HepG2 (cell line): ENCODE data around the gene CD80. TPM values are rescaled to one million over a fixed set of nuclear protein-coding genes. Genes with fewer than 3 reads are reported as not detected.

Source experiments
- ATAC-seq: fragments of 200-7000 bp; cut with Tn5 transposase; 3 replicates; pipeline ENCODE4 v1.9.1; 2020; ENCODE audit warnings: mild to moderate bottlenecking, moderate library complexity
- BruUV-seq: library from RNA; stranded (reverse); fragments of 400-500 nt; replicated peaks from 2 replicates; lab custom pipeline; 2021; lab: Mats Ljungman, UMichigan
- CTCF ChIA-PET: fragments of 300-600 bp; formaldehyde crosslinking; extraction: SDS; loops from one replicate; lab custom pipeline; 2021; ENCODE audit warnings: low total read pairs, inconsistent platforms, low intra/inter-chr PET ratio; lab: Yijun Ruan, JAX
- POLR2A ChIA-PET: fragments of 350-600 bp; sonication (Branson Sonifier 250); formaldehyde crosslinking; loops from one replicate; lab custom pipeline; 2020; ENCODE audit warnings: antibody characterized with exemption, inconsistent platforms; lab: Yijun Ruan, JAX
- DNase-seq: peaks from one replicate; pipeline ENCODE4 v3.0.0-alpha.2; 2015; ENCODE audit warnings: low spot score
- FAIRE-seq: peaks from 3 replicates; lab custom pipeline; 2011; peaks lifted over from hg19 to GRCh38; lab: Jason Lieb, UNC
- H2AFZ ChIP-seq: one replicate; pipeline ENCODE4 v1.6.1; 2011; ENCODE audit warnings: low read length, inconsistent platforms
- H3K27ac ChIP-seq: fragments of 300-600 bp; 3 replicates; pipeline ENCODE4 v1.8.0; 2011; ENCODE audit warnings: mixed run types, mild to moderate bottlenecking, mixed read lengths, low read length, inconsistent platforms; ENCODE audit not compliant: insufficient read depth; ENCODE audit errors: extremely low read length
- H3K27me3 ChIP-seq, 2 experiments: fragments of 200-600 bp in 1 of 2; 2 replicates in 1 of 2; 3 replicates in 1 of 2; pipeline versions ENCODE4 v1.6.0 to v1.8.0; 2011; ENCODE audit warnings: low read length in 2 of 2, mild to moderate bottlenecking in 2 of 2, moderate library complexity in 2 of 2, inconsistent platforms in 1 of 2; ENCODE audit not compliant: insufficient read depth in 2 of 2, control insufficient read depth in 1 of 2
- H3K36me3 ChIP-seq, 2 experiments: fragments of 200-600 bp in 1 of 2; replicated peaks in 1 of 2; 2 replicates in 1 of 2; 3 replicates in 1 of 2; pipeline versions ENCODE4 v1.5.1 to v1.8.0; 2011; ENCODE audit warnings: low read length in 2 of 2, inconsistent platforms in 1 of 2; ENCODE audit not compliant: insufficient read depth in 2 of 2, control insufficient read depth in 1 of 2
- H3K4me1 ChIP-seq: 2 replicates; pipeline ENCODE4 v1.5.1; 2012; ENCODE audit warnings: low read length, inconsistent platforms; ENCODE audit not compliant: insufficient read depth
- H3K4me2 ChIP-seq: 2 replicates; pipeline ENCODE4 v1.6.0; 2011; ENCODE audit warnings: low read depth, low read length, inconsistent platforms
- H3K4me3 ChIP-seq, 3 experiments: fragments of 200-600 bp in 1 of 3; sonication (generic), shearing (Covaris generic) in 1 of 3; replicated peaks in 1 of 3; 2 replicates each; pipeline ENCODE4 v1.5.1; 2011 to 2016; ENCODE audit warnings: low read length in 3 of 3, inconsistent platforms in 2 of 3, low read depth in 2 of 3, mild to moderate bottlenecking in 2 of 3, control low read depth in 1 of 3, mixed read lengths in 1 of 3; ENCODE audit not compliant: insufficient read depth in 1 of 3
- H3K79me2 ChIP-seq: one replicate; pipeline ENCODE4 v1.6.1; 2011; ENCODE audit warnings: low read length, inconsistent platforms; ENCODE audit not compliant: insufficient read depth
- H3K9ac ChIP-seq: 2 replicates; pipeline ENCODE4 v1.6.0; 2011; ENCODE audit warnings: mild to moderate bottlenecking, low read depth, low read length, inconsistent platforms; ENCODE audit not compliant: insufficient read depth
- H3K9me3 ChIP-seq: 2 replicates; pipeline ENCODE4 v1.5.1; 2012; ENCODE audit warnings: mild to moderate bottlenecking, low read length
- H4K20me1 ChIP-seq: 2 replicates; pipeline ENCODE4 v1.6.0; 2011; ENCODE audit warnings: inconsistent platforms, mild to moderate bottlenecking, low read length, moderate library complexity; ENCODE audit not compliant: insufficient read depth
- CREM ChIP-seq, 2 experiments: sonication (generic) in 1 of 2; formaldehyde crosslinking in 1 of 2; IDR thresholded peaks; 2 replicates each; pipeline versions ENCODE4 v1.4.0 to v1.6.1; 2016 to 2020; ENCODE audit warnings: antibody characterized with exemption in 1 of 2, mild to moderate bottlenecking in 1 of 2, missing genetic modification reagents in 1 of 2
- CTCF ChIP-seq: sonication (generic); formaldehyde crosslinking; IDR thresholded peaks from 2 replicates; pipeline ENCODE4 v1.5.0; 2020; ENCODE audit warnings: mild to moderate bottlenecking, missing genetic modification reagents, moderate library complexity
- HDAC6 ChIP-seq: fragments of 200-600 bp; sonication (generic); IDR thresholded peaks from 2 replicates; pipeline ENCODE4 v1.7.0; 2017; ENCODE audit warnings: mild to moderate bottlenecking, antibody characterized with exemption, low read length, low read depth
- HOXA3 ChIP-seq: sonication (generic); formaldehyde crosslinking; IDR thresholded peaks from 2 replicates; pipeline ENCODE4 v1.5.0; 2020; ENCODE audit warnings: missing genetic modification reagents
- NONO ChIP-seq, 2 experiments: fragments of 450-650 bp in 1 of 2; sonication (generic) in 1 of 2; formaldehyde crosslinking in 1 of 2; IDR thresholded peaks in 1 of 2; conservative IDR thresholded peaks in 1 of 2; 2 replicates each; pipeline versions ENCODE4 v1.6.1 to v1.8.0; 2017 to 2022; ENCODE audit warnings: mild to moderate bottlenecking in 1 of 2, missing genetic modification reagents in 1 of 2, moderate library complexity in 1 of 2
- SIX1 ChIP-seq: sonication (generic); formaldehyde crosslinking; IDR thresholded peaks from 2 replicates; pipeline ENCODE4 v1.4.0; 2020; ENCODE audit warnings: missing genetic modification reagents, borderline replicate concordance
- SMC3 ChIP-seq: IDR thresholded peaks from 2 replicates; pipeline ENCODE4 v1.6.1; 2011; ENCODE audit warnings: low read length, improper control_type of control experiment
- TRIM24 ChIP-seq: sonication (generic); formaldehyde crosslinking; IDR thresholded peaks from 2 replicates; pipeline ENCODE4 v1.8.0; 2022; ENCODE audit warnings: mild to moderate bottlenecking, missing genetic modification reagents
- ZBTB25 ChIP-seq: IDR thresholded peaks from 2 replicates; pipeline ENCODE4 v1.6.1; 2018; ENCODE audit warnings: missing genetic modification reagents
- ZBTB4 ChIP-seq: sonication (generic); formaldehyde crosslinking; IDR thresholded peaks from 2 replicates; pipeline ENCODE4 v1.4.0; 2020; ENCODE audit warnings: missing genetic modification reagents, mild to moderate bottlenecking, borderline replicate concordance
- ZEB1 ChIP-seq: IDR thresholded peaks from 2 replicates; pipeline ENCODE4 v1.6.1; 2012; ENCODE audit warnings: mild to moderate bottlenecking, low read depth, inconsistent platforms; ENCODE audit not compliant: insufficient replicate concordance
- ZNF124 ChIP-seq: sonication (generic); formaldehyde crosslinking; IDR thresholded peaks from 2 replicates; pipeline ENCODE4 v1.4.0; 2020; ENCODE audit warnings: missing genetic modification reagents
- ZNF280D ChIP-seq: sonication (generic); formaldehyde crosslinking; IDR thresholded peaks from 2 replicates; pipeline ENCODE4 v1.5.1; 2020; ENCODE audit warnings: mild to moderate bottlenecking, missing genetic modification reagents
- ZNF292 ChIP-seq: sonication (generic); formaldehyde crosslinking; IDR thresholded peaks from 2 replicates; pipeline ENCODE4 v1.8.1; 2022; ENCODE audit warnings: mild to moderate bottlenecking, low read depth, missing genetic modification reagents, borderline replicate concordance
- ZNF619 ChIP-seq: sonication (generic); formaldehyde crosslinking; IDR thresholded peaks from 2 replicates; pipeline ENCODE4 v1.4.0; 2020; ENCODE audit warnings: mild to moderate bottlenecking, missing genetic modification reagents
- WGBS: methylation state at CpG from one replicate; pipeline ENCODE4 v1.1.6; 2017; ENCODE audit warnings: low lambda C conversion rate; 5-methylcytosine and 5-hydroxymethylcytosine counted together
- in situ Hi-C: cut with HindIII; loops from 2 replicates; pipeline ENCODE4 v1.10.0; 2017; ENCODE audit warnings: low pct_unique_long_range_greater_than_20kb; ENCODE audit not compliant: extremely low pct_ligation_motif_present
- intact Hi-C: fragments of 100-400 bp; cut with micrococcal nuclease; formaldehyde crosslinking; loops from one replicate; pipeline ENCODE4 v1.10.0; 2022; ENCODE audit not compliant: unreplicated experiment
- polyA plus RNA-seq, 8 experiments: library from polyadenylated mRNA; depleted of rRNA in 3 of 8; stranded (reverse) in 7 of 8; unstranded in 1 of 8; fragments of >200 nt; fragmentation: Illumina TruSeq in 4 of 8; extraction: Trizol in 4 of 8; gene quantifications; 2 replicates each; pipeline versions ENCODE4 v1.2.1 to v1.2.3, GENCODE V29; 2011 to 2016; ENCODE audit warnings: low read depth in 4 of 8, missing spikeins in 1 of 8, mixed read lengths in 1 of 8; ENCODE audit not compliant: insufficient read depth in 1 of 8
- total RNA-seq, 5 experiments: library from RNA; depleted of rRNA; stranded (reverse); fragments of >200 nt; fragmentation: Illumina TruSeq; extraction: Trizol; gene quantifications; 2 replicates each; pipeline ENCODE4 v1.2.3, GENCODE V29; 2016; ENCODE audit warnings: low read depth in 1 of 5

Gene CD80
- total and polyA plus RNA-seq, 2 of the 13 experiments (the other 11 are each of a cell fraction or from before 2014, with no cell fraction given) = not detected

- H3K4me1 ChIP-seq = no peaks in the 10 kb centered on the region
- no peak overlapping the region for H2AFZ ChIP-seq
- H3K27ac ChIP-seq = no peak overlapping the region
- no peak overlapping the region for H3K4me2 ChIP-seq
- no peak overlapping the region for H3K9ac ChIP-seq
- H3K36me3 ChIP-seq = no peaks in the 10 kb centered on the region
- H3K27me3 ChIP-seq = peaks cover 0 to 4% of the 10 kb centered on the region in 2 experiments; a peak in 2 of 5 replicates
- H3K4me3 ChIP-seq = no peak overlapping the region
- WGBS = 80% methylated on average over 3 of the region's 4 CpGs
- TF ChIP-seq ZBTB4 (CRISPR knock-in tag) (no peak), ZEB1 (no peak), NONO (IDR thresholded peaks at IDR 0.05) (no peak), NONO (CRISPR knock-in tag; conservative IDR thresholded peaks at IDR 0.05) (no peak), ZNF280D (no peak), ZBTB25 (CRISPR knock-in tag) (no peak), HDAC6 (no peak), CTCF (CRISPR knock-in tag) (no peak), CREM (IDR thresholded peaks at IDR 0.05) (no peak), CREM (CRISPR knock-in tag; IDR thresholded peaks at IDR 0.05) (no peak), SMC3 (no peak), ZNF619 (CRISPR knock-in tag) (no peak), HOXA3 (CRISPR knock-in tag) (no peak), ZNF292 (CRISPR knock-in tag) (no peak), SIX1 (CRISPR knock-in tag) (no peak), ZNF124 (CRISPR knock-in tag) (no peak), TRIM24 (CRISPR knock-in tag) (no peak)
- FAIRE-seq = no peak
- ChIA-PET CTCF (no interaction called here), POLR2A (no interaction called here)
- intact Hi-C loops = no loop called here
- no peak for DNase-seq
- no peaks in the 10 kb centered on the region for H4K20me1 ChIP-seq
- BruUV-seq = no TSS peak
- in situ Hi-C loops = no loop called here
- no peaks in the 10 kb centered on the region for H3K9me3 ChIP-seq
- no peak for ATAC-seq
- no peaks in the 10 kb centered on the region for H3K79me2 ChIP-seq
These were observed 9.7 kb upstream of the CD80 start for GRCh38 chr3:119569156-119569555.
